Activated naive CD8-positive, alpha-beta T cell treated with anti-CD3 and anti-CD28 coated beads, Interleukin-2, amount 50 U/mL, for 16 hours (primary cell): ENCODE results near the gene SNAPIN.
"Not testable (repeated sequence)": the region's sequence is repeated elsewhere in the genome, so short reads cannot be mapped to it uniquely, and the experiment has no call there.

Experiments used
- DNase-seq: peaks from one replicate; pipeline ENCODE4 v3.0.0-alpha.2; 2020; ENCODE audit warnings: low read depth, low spot score

The SNAPIN gene

DNA sequence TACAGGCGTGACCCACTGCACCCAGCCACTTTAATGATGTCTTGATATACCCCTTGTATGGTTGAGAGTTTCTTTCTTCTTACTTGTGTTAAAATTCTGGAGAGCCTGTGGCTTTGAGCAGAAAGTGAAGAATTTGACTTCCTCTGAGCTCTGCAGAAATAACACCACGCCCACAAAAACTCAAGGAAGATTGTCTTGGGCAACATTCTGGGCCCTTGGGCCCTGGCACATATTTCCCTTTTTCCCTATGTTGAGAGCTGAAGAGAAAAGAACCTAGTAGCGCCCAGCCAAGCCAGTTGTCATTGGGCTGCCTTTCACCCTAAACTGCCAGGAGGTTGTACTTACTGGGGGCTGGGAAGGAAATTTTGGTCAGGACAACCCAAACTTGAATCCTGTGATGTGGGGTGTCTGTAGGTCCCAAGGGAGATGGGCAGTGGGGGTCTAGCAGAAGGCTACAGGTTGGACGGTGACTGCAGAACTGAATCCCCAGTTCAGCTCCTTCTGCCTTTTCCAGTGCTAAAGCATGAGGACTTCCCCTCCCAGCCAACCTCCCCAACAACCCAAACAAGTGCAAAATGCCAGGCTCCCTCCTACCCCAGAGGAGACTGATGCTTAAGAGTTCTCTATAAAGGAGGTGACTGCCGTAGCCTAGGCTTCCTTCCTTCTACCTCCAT is 11.7 kb upstream of the SNAPIN start:
- DNase-seq = no peak

DNA sequence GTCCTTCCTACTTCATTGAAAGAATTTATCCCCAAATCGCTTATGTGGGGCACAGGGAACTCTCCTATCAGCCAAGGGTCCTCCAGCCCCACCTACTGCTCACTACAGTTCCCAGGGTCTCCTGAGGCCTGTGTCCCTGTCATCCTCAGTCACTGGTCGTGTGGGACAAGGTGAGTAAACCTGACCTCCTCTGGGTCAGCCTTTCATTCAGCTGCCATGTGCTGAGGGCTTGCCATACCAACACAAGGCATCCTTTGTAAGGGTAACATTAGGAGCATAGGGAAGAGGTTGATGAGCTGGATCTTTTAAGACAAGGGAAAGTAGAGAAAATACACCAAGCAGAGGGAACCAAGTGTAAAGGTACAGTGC is 11.2 kb upstream of the SNAPIN start:
- DNase-seq = no peak

- DNase-seq = no peak
Measured at GRCh38 chr1:153648000-153648643, 10.4 kb upstream of the SNAPIN start.

DNA sequence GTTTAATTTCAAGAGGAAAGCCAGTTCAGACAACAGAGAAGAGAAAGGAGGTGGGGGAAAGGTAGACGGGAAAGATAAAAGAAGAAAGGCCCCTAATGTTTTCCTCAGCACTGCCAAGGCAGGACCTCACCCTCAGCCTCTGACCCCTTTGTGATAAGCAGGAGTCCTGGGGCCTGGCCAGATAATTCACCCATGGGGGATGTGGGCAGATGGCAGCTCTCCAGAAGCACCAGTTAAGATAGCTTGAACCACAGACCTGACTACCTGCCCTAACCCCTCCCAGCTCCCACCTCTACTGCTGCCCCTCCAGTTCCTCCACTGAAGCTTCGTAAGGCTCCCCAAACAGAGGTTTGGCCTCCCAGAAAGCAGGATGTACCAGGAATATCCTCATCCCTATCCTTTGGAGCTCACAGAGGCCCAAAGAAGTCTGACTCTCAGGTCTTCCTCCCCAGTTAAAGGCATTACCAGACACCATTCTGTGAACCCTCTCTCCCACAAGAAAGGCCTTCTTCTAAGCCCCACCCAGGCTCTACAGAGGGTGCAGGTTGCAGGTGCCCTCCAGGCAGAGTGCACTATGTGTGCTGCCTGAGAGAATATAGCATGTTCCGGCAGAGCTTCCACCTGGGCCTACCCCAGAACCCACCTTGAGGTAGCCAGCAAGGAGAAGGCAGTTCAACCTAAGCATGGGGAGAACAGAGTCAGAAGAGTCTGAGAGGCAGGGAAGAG is 9.2 kb upstream of the SNAPIN start:
- DNase-seq = no peak

DNA sequence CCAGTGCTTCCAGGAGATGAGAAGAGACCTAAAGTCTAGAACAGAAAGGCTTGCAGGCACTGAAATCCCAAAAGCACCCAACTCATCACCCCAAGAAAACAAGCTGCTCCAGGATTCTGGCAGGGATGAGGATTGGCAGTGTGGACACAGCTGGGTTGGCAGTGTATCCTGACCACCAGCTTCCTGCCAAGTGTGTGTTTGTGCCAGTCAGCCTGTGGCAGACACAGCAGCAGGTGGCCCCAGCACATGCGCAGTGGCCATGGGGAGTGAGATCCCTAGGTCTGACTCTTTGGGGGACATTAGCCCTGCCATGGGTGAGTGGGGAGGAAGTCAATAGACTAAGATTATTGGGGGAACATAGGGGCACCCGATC is 8.7 kb upstream of the SNAPIN start:
- DNase-seq = no peak

GRCh38 chr1:153651771-153652170 is 6.7 kb upstream of the SNAPIN start:
- no peak for DNase-seq

DNA sequence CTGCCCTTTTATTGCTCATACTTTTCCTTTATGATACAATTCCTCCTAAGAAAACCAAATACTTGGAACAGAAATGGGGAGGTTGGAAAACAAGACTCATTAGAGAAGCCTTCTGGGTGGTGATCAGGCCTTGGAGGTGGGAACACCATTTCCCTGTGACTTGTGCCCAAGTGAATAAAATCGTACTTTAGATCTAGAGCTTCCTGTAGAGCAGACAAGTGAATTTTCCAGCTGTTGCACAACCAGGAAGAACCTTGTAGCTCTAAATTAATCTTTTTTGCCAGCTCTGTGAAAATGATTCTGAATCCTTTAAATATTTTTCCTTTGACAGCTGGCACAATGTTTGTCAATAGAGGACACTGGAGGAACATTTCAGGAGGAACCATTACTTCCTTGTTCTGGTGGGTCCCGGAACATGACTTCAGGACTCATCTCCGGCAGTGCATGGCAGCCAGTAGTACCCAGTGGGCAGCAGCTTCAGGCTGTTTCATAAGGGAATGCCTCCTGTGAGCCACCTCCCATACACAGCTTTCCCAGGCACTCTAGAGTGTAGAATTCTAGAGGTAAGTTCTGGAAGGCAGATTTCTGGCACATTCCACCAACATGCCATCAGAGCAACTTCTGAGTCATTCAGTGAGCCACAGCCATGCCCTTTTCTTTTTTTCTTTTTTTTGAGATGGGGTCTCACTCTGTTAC is 5.5 kb upstream of the SNAPIN start:
- no peak for DNase-seq

DNA sequence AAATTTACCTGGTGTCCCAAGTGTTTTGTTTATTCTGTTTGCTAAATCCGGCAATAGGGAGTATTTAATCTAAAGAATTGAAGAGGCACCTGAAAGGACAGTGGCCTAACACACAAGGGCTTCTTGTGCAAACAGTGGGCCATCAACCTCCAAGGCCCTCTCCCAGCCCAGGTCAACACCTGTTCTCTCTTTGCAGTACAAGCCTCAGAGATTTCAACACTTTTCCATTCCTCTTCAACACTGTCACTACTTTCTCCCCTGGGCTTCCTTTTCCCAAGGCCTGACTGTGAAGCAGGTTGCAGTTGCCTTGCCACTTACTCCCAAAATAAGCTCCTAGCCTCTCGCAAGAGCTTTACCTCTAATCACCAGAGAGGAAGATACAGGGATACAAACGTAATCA is 3.2 kb upstream of the SNAPIN start:
- no peak for DNase-seq

- no peak for DNase-seq
Measured at GRCh38 chr1:153659175-153659534, 652 bp downstream of the SNAPIN start.

GRCh38 chr1:153659656-153660055 is 1.2 kb downstream of the SNAPIN start:
- DNase-seq = no peak

- no peak for DNase-seq
Measured at GRCh38 chr1:153661111-153661708, 2.7 kb downstream of the SNAPIN start.

GRCh38 chr1:153662269-153662668 is 3.8 kb downstream of the SNAPIN start:
- DNase-seq = no peak

GRCh38 chr1:153663211-153663610 is 4.7 kb downstream of the SNAPIN start:
- no peak for DNase-seq

DNA sequence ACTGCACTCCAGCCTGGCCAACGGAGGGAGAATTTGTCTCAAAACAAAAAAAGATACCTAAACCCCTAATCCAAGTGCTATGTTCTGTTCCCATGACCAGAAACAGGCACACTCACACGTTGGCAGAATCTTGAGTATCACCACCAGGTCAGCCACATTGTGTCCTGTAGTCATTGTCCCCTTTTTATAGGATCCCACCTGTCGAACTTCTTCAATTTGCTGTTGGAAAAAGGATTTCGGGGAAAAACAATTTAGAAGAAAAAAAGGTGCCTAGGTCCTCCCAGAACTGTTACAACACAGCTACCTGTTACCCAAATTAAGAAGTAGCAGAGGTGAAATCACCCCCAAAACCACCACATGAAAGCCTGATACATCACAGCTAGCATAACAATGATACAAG is 8.9 kb downstream of the SNAPIN start:
- DNase-seq = no peak

GRCh38 chr1:153668672-153669071 is 10.2 kb downstream of the SNAPIN start:
- not testable (repeated sequence) for DNase-seq

DNA sequence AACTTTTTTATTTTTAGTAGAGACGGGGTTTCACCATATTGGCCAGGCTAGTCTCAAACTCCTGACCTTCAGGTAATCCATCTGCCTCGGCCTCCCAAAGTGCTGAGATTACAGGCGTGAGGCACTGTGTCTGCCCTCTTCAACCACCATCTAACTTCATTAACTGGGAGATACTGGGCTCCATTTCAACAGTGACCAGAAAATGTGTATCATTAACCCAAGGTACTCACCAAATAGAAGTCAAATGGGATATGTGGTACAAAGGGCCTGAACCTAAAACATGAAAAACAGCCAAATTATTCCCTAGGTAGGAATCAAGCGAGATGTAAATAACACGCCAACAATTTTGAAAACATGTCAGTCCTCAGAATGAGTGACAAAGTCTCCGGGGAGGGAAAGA is 11.1 kb downstream of the SNAPIN start:
- DNase-seq = no peak

- DNase-seq = no peak
Measured at GRCh38 chr1:153670257-153670858, 11.9 kb downstream of the SNAPIN start.

- DNase-seq = peak; percentile 91
Measured at GRCh38 chr1:153670859-153671627, 12.5 kb downstream of the SNAPIN start, which contains the start of gene ILF2. ILF2 (minus strand) TSS chr1:153670993; CDS start chr1:153670922, 71 bp downstream.

GRCh38 chr1:153671628-153672353 is 13.3 kb downstream of the SNAPIN start:
- not testable (repeated sequence) for DNase-seq

DNA sequence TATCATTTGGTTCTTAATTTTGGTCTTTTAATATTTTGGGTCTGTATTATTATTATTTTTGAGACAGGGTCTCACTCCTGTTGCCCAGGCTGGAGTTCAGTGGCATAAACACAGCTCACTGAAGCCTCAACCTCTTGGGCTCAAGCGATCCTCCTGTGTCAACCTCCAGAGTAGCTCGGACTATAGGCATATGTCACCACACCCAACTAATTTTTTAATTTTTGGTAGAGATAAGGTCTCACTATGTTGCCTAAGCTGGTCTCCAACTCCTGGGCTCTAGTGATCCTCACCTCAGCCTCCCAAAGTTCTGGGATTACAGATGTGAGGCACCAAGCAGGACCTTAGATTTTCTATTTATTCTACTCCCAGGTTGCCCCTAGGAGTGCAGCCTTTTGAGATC is 15.0 kb downstream of the SNAPIN start:
- no peak for DNase-seq
